CD8-positive, alpha-beta memory T cell (primary cell): ENCODE results near the gene SOX30. TPM values are rescaled to one million over a fixed set of nuclear protein-coding genes. Genes with fewer than 3 reads are reported as not detected.

Source experiments
- CTCF ChIA-PET: fragments of 350-600 bp; sonication (Branson Sonifier 250); formaldehyde crosslinking; loops from one replicate; lab custom pipeline; 2021; ENCODE audit warnings: antibody characterized with exemption; lab: Charles Lee
- POLR2A ChIA-PET: fragments of 350-600 bp; sonication (Branson Sonifier 250); formaldehyde crosslinking; loops from one replicate; lab custom pipeline; 2021; ENCODE audit warnings: antibody characterized with exemption; lab: Charles Lee
- DNase-seq, 5 donors: peaks; one replicate each; pipeline versions ENCODE4 v3.0.0 to v3.0.0-alpha.2; 2020 to 2022; ENCODE audit warnings: mixed read lengths in 1 of 5
- H3K27ac ChIP-seq: one replicate; pipeline ENCODE4 v1.7.0; 2013; ENCODE audit warnings: low read depth, mild to moderate bottlenecking, low read length, moderate library complexity
- H3K27me3 ChIP-seq: 2 replicates; pipeline ENCODE4 v1.7.0; 2013; ENCODE audit warnings: low read length, mild to moderate bottlenecking; ENCODE audit not compliant: insufficient read depth, poor library complexity, severe bottlenecking
- H3K36me3 ChIP-seq: 2 replicates; pipeline ENCODE4 v1.7.0; 2013; ENCODE audit warnings: mild to moderate bottlenecking, low read length, moderate library complexity; ENCODE audit not compliant: insufficient read depth
- H3K4me1 ChIP-seq: 2 replicates; pipeline ENCODE4 v1.7.0; 2013; ENCODE audit warnings: mild to moderate bottlenecking, low read length, moderate library complexity; ENCODE audit not compliant: insufficient read depth
- H3K4me3 ChIP-seq: 2 replicates; pipeline ENCODE4 v1.7.0; 2013; ENCODE audit warnings: mild to moderate bottlenecking, low read length
- H3K9me3 ChIP-seq: 2 replicates; pipeline ENCODE4 v1.7.0; 2013; ENCODE audit warnings: mild to moderate bottlenecking, low read length
- H3K27ac Mint-ChIP-seq, 8 donors: one replicate each; pipeline ENCODE4 v1.8.0; 2020 to 2021; ENCODE audit warnings: mixed read lengths in 8 of 8, mild to moderate bottlenecking in 6 of 8, inconsistent platforms in 3 of 8, moderate library complexity in 3 of 8
- H3K27me3 Mint-ChIP-seq, 2 donors: one replicate each; pipeline ENCODE4 v1.8.0; 2020 to 2021; ENCODE audit warnings: mixed read lengths in 2 of 2, mild to moderate bottlenecking in 1 of 2, moderate library complexity in 1 of 2
- H3K36me3 Mint-ChIP-seq, 3 donors: one replicate each; pipeline ENCODE4 v1.8.0; 2020 to 2021; ENCODE audit warnings: mixed read lengths in 3 of 3, inconsistent platforms in 1 of 3, mild to moderate bottlenecking in 1 of 3
- H3K4me1 Mint-ChIP-seq, 3 donors: one replicate each; pipeline ENCODE4 v1.8.0; 2020 to 2021; ENCODE audit warnings: mixed read lengths in 3 of 3, inconsistent platforms in 1 of 3, mild to moderate bottlenecking in 1 of 3
- H3K4me3 Mint-ChIP-seq, 7 donors: one replicate each; pipeline ENCODE4 v1.8.0; 2020 to 2021; ENCODE audit warnings: mixed read lengths in 7 of 7, mild to moderate bottlenecking in 6 of 7, moderate library complexity in 4 of 7, inconsistent platforms in 2 of 7
- H3K9me3 Mint-ChIP-seq, 5 donors: one replicate each; pipeline ENCODE4 v1.8.0; 2020 to 2022; ENCODE audit warnings: mixed read lengths in 5 of 5, mild to moderate bottlenecking in 3 of 5, moderate library complexity in 2 of 5, inconsistent platforms in 1 of 5
- polyA plus RNA-seq: library from polyadenylated mRNA; unstranded; fragments of 300-500 nt; fragmentation: Illumina TruSeq; gene quantifications from one replicate; pipeline ENCODE4 v1.2.3, GENCODE V29; 2021
- total RNA-seq, 2 experiments: library from RNA; stranded (reverse); gene quantifications; one replicate each; pipeline ENCODE4 v1.2.3, GENCODE V29; 2021

SOX30 gene
- total and polyA plus RNA-seq, 3 experiments from 2014 or later = 0.09 to 0.28 (median 0.11) TPM

GRCh38 chr5:157658893-157659292 is 6.7 kb upstream of the SOX30 start:
- POLR2A ChIA-PET = no interaction called here
- H3K27ac ChIP-seq = no peak overlapping the region
- Mint-ChIP-seq H3K27me3 (peaks cover 0 to 2% of the 10 kb centered on the region in 2 donors), H3K4me3 (no peak overlapping the region), H3K36me3 (peaks cover 9 to 43% (median 19%) of the 10 kb centered on the region in 3 donors), H3K27ac (no peak overlapping the region), H3K4me1 (no peaks in the 10 kb centered on the region), H3K9me3 (peaks cover 5 to 21% (median 15%) of the 10 kb centered on the region in 5 donors)
- DNase-seq = no peak
- H3K27me3 ChIP-seq = no peaks in the 10 kb centered on the region
- no peaks in the 10 kb centered on the region for H3K4me1 ChIP-seq
- H3K4me3 ChIP-seq = no peak overlapping the region
- H3K9me3 ChIP-seq = peaks cover 5% of the 10 kb centered on the region
- CTCF ChIA-PET = interaction anchor here (1.7 kb wide), 1 partner anchor 84 kb away, joined by 5 read pairs; no protein-coding TSS in a partner anchor
- H3K36me3 ChIP-seq = no peaks in the 10 kb centered on the region

GRCh38 chr5:157657516-157657915 is 5.3 kb upstream of the SOX30 start:
- Mint-ChIP-seq H3K36me3 (peaks cover 12 to 41% (median 19%) of the 10 kb centered on the region in 3 donors), H3K27ac (no peak overlapping the region), H3K4me3 (no peak overlapping the region), H3K27me3 (peaks cover 2 to 5% of the 10 kb centered on the region in 2 donors), H3K4me1 (peaks cover 6 to 10% (median 6%) of the 10 kb centered on the region in 3 donors), H3K9me3 (peaks cover 8 to 19% (median 15%) of the 10 kb centered on the region in 5 donors)
- no peak overlapping the region for H3K4me3 ChIP-seq
- peaks cover 4% of the 10 kb centered on the region for H3K4me1 ChIP-seq
- CTCF ChIA-PET = no interaction called here
- POLR2A ChIA-PET = no interaction called here
- no peak for DNase-seq
- H3K27ac ChIP-seq = no peak overlapping the region
- no peaks in the 10 kb centered on the region for H3K36me3 ChIP-seq
- no peaks in the 10 kb centered on the region for H3K27me3 ChIP-seq
- peaks cover 5% of the 10 kb centered on the region for H3K9me3 ChIP-seq

- H3K27me3 ChIP-seq = no peaks in the 10 kb centered on the region
- DNase-seq = peak; percentile 59 to 89 (median 77)
- peak overlapping the region; percentile 49 for H3K4me3 ChIP-seq
- Mint-ChIP-seq H3K27me3 (peaks cover 0 to 6% of the 10 kb centered on the region in 2 donors), H3K4me3 (peak overlapping the region; percentile 76 to 91 (median 81)), H3K9me3 (peaks cover 3 to 11% (median 5%) of the 10 kb centered on the region in 5 donors), H3K36me3 (peaks cover 1 to 8% (median 3%) of the 10 kb centered on the region in 3 donors), H3K27ac (peak overlapping the region in 7 of 8 donors; percentile 61 to 86 (median 76)), H3K4me1 (peaks cover 14 to 17% (median 15%) of the 10 kb centered on the region in 3 donors)
- no peaks in the 10 kb centered on the region for H3K36me3 ChIP-seq
- no peak overlapping the region for H3K27ac ChIP-seq
- H3K9me3 ChIP-seq = no peaks in the 10 kb centered on the region
- peaks cover 10% of the 10 kb centered on the region for H3K4me1 ChIP-seq
- ChIA-PET CTCF (interaction anchor here (0.6 to 2.6 kb wide), 14 partner anchors 17 to 370 kb away, joined by 3 to 14 read pairs (median 3); partner anchors contain the start of gene LSM11), POLR2A (no interaction called here)
Observed at GRCh38 chr5:157651623-157652376, 438 bp downstream of the SOX30 start.

GRCh38 chr5:157650991-157651611 is 1.1 kb downstream of the SOX30 start:
- DNase-seq = peak in 1 of 5 donors; percentile 55
- ChIA-PET POLR2A (interaction anchor here (0.8 kb wide), 1 partner anchor 20 kb away, joined by 3 read pairs; no protein-coding TSS in a partner anchor), CTCF (interaction anchor here (0.6 to 2.6 kb wide), 12 partner anchors 16 to 370 kb away, joined by 3 to 14 read pairs (median 4); partner anchors contain the start of gene LSM11)
- H3K36me3 Mint-ChIP-seq = peaks cover 0 to 8% (median 3%) of the 10 kb centered on the region in 3 donors
- H3K4me3 Mint-ChIP-seq = peak overlapping the region in 3 of 7 donors; percentile 23 to 81 (median 39)
- no peaks in the 10 kb centered on the region for H3K36me3 ChIP-seq
- peak overlapping the region in 2 of 8 donors; percentile 69 to 75 for H3K27ac Mint-ChIP-seq
- H3K27me3 Mint-ChIP-seq = peaks cover 0 to 6% of the 10 kb centered on the region in 2 donors
- no peaks in the 10 kb centered on the region for H3K27me3 ChIP-seq
- no peak overlapping the region for H3K4me3 ChIP-seq
- H3K4me1 Mint-ChIP-seq = peaks cover 14 to 17% (median 15%) of the 10 kb centered on the region in 3 donors
- H3K9me3 Mint-ChIP-seq = peaks cover 0 to 7% (median 2%) of the 10 kb centered on the region in 5 donors
- H3K27ac ChIP-seq = no peak overlapping the region
- no peaks in the 10 kb centered on the region for H3K9me3 ChIP-seq
- H3K4me1 ChIP-seq = peaks cover 10% of the 10 kb centered on the region

- no peaks in the 10 kb centered on the region for H3K27me3 ChIP-seq
- Mint-ChIP-seq H3K4me1 (peaks cover 14 to 17% (median 15%) of the 10 kb centered on the region in 3 donors), H3K27ac (no peak overlapping the region), H3K36me3 (peaks cover 0 to 8% (median 3%) of the 10 kb centered on the region in 3 donors), H3K27me3 (peaks cover 0 to 6% of the 10 kb centered on the region in 2 donors), H3K9me3 (peaks cover 0 to 5% (median 2%) of the 10 kb centered on the region in 5 donors), H3K4me3 (no peak overlapping the region)
- H3K4me3 ChIP-seq = no peak overlapping the region
- ChIA-PET CTCF (no interaction called here), POLR2A (no interaction called here)
- H3K27ac ChIP-seq = no peak overlapping the region
- no peak for DNase-seq
- H3K9me3 ChIP-seq = no peaks in the 10 kb centered on the region
- peaks cover 10% of the 10 kb centered on the region for H3K4me1 ChIP-seq
- no peaks in the 10 kb centered on the region for H3K36me3 ChIP-seq
Observed at GRCh38 chr5:157649101-157649500, 3.1 kb downstream of the SOX30 start.

GRCh38 chr5:157648275-157648990 is 3.8 kb downstream of the SOX30 start:
- H3K27me3 ChIP-seq = no peaks in the 10 kb centered on the region
- no peak overlapping the region for H3K4me3 ChIP-seq
- DNase-seq = no peak
- peaks cover 0 to under 1% (median under 1%) of the 10 kb centered on the region in 5 donors for H3K9me3 Mint-ChIP-seq
- H3K9me3 ChIP-seq = no peaks in the 10 kb centered on the region
- peaks cover 13 to 17% (median 14%) of the 10 kb centered on the region in 3 donors for H3K4me1 Mint-ChIP-seq
- CTCF ChIA-PET = interaction anchor here (1.2 kb wide), 1 partner anchor 95 kb away, joined by 3 read pairs; no protein-coding TSS in a partner anchor
- no peak overlapping the region for H3K4me3 Mint-ChIP-seq
- no peaks in the 10 kb centered on the region for H3K36me3 ChIP-seq
- H3K27ac Mint-ChIP-seq = no peak overlapping the region
- POLR2A ChIA-PET = no interaction called here
- no peak overlapping the region for H3K27ac ChIP-seq
- H3K4me1 ChIP-seq = peaks cover 10% of the 10 kb centered on the region
- peaks cover 0 to 8% (median 3%) of the 10 kb centered on the region in 3 donors for H3K36me3 Mint-ChIP-seq
- peaks cover 1 to 6% of the 10 kb centered on the region in 2 donors for H3K27me3 Mint-ChIP-seq

- no peaks in the 10 kb centered on the region for H3K36me3 ChIP-seq
- ChIA-PET CTCF (no interaction called here), POLR2A (no interaction called here)
- H3K36me3 Mint-ChIP-seq = no peaks in the 10 kb centered on the region
- H3K27ac ChIP-seq = no peak overlapping the region
- H3K9me3 ChIP-seq = no peaks in the 10 kb centered on the region
- H3K4me1 ChIP-seq = no peaks in the 10 kb centered on the region
- no peaks in the 10 kb centered on the region for H3K27me3 ChIP-seq
- peak overlapping the region in 1 of 8 donors; percentile 17 for H3K27ac Mint-ChIP-seq
- no peak overlapping the region for H3K4me3 Mint-ChIP-seq
- H3K4me3 ChIP-seq = no peak overlapping the region
- H3K4me1 Mint-ChIP-seq = no peaks in the 10 kb centered on the region
- H3K9me3 Mint-ChIP-seq = no peaks in the 10 kb centered on the region
- DNase-seq = no peak
- peaks cover 0 to 1% of the 10 kb centered on the region in 2 donors for H3K27me3 Mint-ChIP-seq
Observed at GRCh38 chr5:157640406-157641066, 11.7 kb downstream of the SOX30 start.
